Neuronal stem cell (in vitro differentiated cells): ENCODE data around the gene SNX32.

Experiments used
- DNase-seq: peaks from one replicate; pipeline ENCODE4 v3.0.0-alpha.2; 2013; ENCODE audit warnings: low spot score
- H2AFZ ChIP-seq: one replicate; pipeline ENCODE4 v1.6.1; 2013; ENCODE audit warnings: mild to moderate bottlenecking, low read length, inconsistent platforms
- H2AK5ac ChIP-seq: 2 replicates; pipeline ENCODE4 v1.6.1; 2013; ENCODE audit warnings: low read depth, mild to moderate bottlenecking, inconsistent platforms, low read length, moderate library complexity, mixed read lengths
- H2BK120ac ChIP-seq: 2 replicates; pipeline ENCODE4 v1.6.1; 2013; ENCODE audit warnings: low read depth, mild to moderate bottlenecking, inconsistent platforms, low read length, moderate library complexity, mixed read lengths
- H2BK12ac ChIP-seq: one replicate; pipeline ENCODE4 v1.6.1; 2013; ENCODE audit warnings: low read length, inconsistent platforms
- H2BK15ac ChIP-seq: 2 replicates; pipeline ENCODE4 v1.6.1; 2013; ENCODE audit warnings: mild to moderate bottlenecking, low read length, inconsistent platforms, mixed read lengths
- H2BK5ac ChIP-seq: one replicate; pipeline ENCODE4 v1.6.1; 2013; ENCODE audit warnings: inconsistent platforms, mild to moderate bottlenecking, low read length, moderate library complexity
- H3K14ac ChIP-seq: one replicate; pipeline ENCODE4 v1.6.1; 2013; ENCODE audit warnings: low read length, inconsistent platforms
- H3K18ac ChIP-seq: 2 replicates; pipeline ENCODE4 v1.6.1; 2013; ENCODE audit warnings: low read length, inconsistent platforms
- H3K23ac ChIP-seq: 2 replicates; pipeline ENCODE4 v1.6.1; 2013; ENCODE audit warnings: low read depth, mild to moderate bottlenecking, mixed read lengths, low read length, inconsistent platforms; ENCODE audit not compliant: poor library complexity
- H3K27ac ChIP-seq: replicated peaks from 3 replicates; pipeline ENCODE4 v1.5.1; 2013; ENCODE audit warnings: low read length, inconsistent platforms
- H3K27me3 ChIP-seq, 3 experiments: 2 replicates each; pipeline ENCODE4 v1.6.1; 2013; ENCODE audit warnings: low read length in 3 of 3, mild to moderate bottlenecking in 2 of 3, inconsistent platforms in 1 of 3, low read depth in 1 of 3, mixed read lengths in 1 of 3, moderate library complexity in 1 of 3; ENCODE audit not compliant: control insufficient read depth in 3 of 3, insufficient read depth in 3 of 3
- H3K36me3 ChIP-seq, 2 donors: replicated peaks in 1 of 2; 2 replicates each; pipeline ENCODE4 v1.6.1; 2013; ENCODE audit warnings: low read length in 2 of 2; ENCODE audit not compliant: control insufficient read depth in 2 of 2, insufficient read depth in 2 of 2
- H3K4ac ChIP-seq: 2 replicates; pipeline ENCODE4 v1.6.1; 2013; ENCODE audit warnings: inconsistent platforms, mild to moderate bottlenecking, low read length, moderate library complexity
- H3K4me1 ChIP-seq, 2 donors: 1 replicate in 1 of 2; 2 replicates in 1 of 2; pipeline ENCODE4 v1.6.1; 2013; ENCODE audit warnings: low read length in 2 of 2, low read depth in 1 of 2; ENCODE audit not compliant: control insufficient read depth in 2 of 2, insufficient read depth in 1 of 2
- H3K4me2 ChIP-seq: one replicate; pipeline ENCODE4 v1.6.1; 2013; ENCODE audit warnings: mild to moderate bottlenecking, low read length, inconsistent platforms; ENCODE audit not compliant: insufficient read depth, poor library complexity, severe bottlenecking
- H3K4me3 ChIP-seq, 2 donors: 2 replicates each; pipeline ENCODE4 v1.5.1; 2013; ENCODE audit warnings: low read length in 2 of 2, mild to moderate bottlenecking in 2 of 2, inconsistent platforms in 1 of 2, moderate library complexity in 1 of 2
- H3K79me1 ChIP-seq: one replicate; pipeline ENCODE4 v1.6.1; 2013; ENCODE audit warnings: low read depth, mild to moderate bottlenecking, inconsistent platforms, low read length, moderate library complexity
- H3K9ac ChIP-seq: one replicate; pipeline ENCODE4 v1.6.1; 2013; ENCODE audit warnings: mild to moderate bottlenecking, low read depth, low read length, inconsistent platforms; ENCODE audit not compliant: poor library complexity
- H3K9me3 ChIP-seq, 2 donors: replicated peaks in 1 of 2; 2 replicates each; pipeline versions ENCODE3 to v1.6.1; 2013; ENCODE audit warnings: low read length in 2 of 2, mild to moderate bottlenecking in 2 of 2, inconsistent platforms in 1 of 2, low read depth in 1 of 2, mixed read lengths in 1 of 2, moderate library complexity in 1 of 2; ENCODE audit not compliant: control insufficient read depth in 2 of 2, insufficient read depth in 1 of 2
- H4K8ac ChIP-seq: one replicate; pipeline ENCODE4 v1.6.1; 2013; ENCODE audit warnings: low read depth, mild to moderate bottlenecking, inconsistent platforms, low read length, moderate library complexity
- H4K91ac ChIP-seq: one replicate; pipeline ENCODE4 v1.6.1; 2013; ENCODE audit warnings: low read length, low read depth, mild to moderate bottlenecking, inconsistent platforms; ENCODE audit not compliant: poor library complexity
- whole genome bisulfite sequencing, 2 donors: extraction: QIAGEN DNeasy Blood & Tissue Kit; methylation state at CpG; one replicate each; pipeline ENCODE4 v1.1.7; 2013; ENCODE audit warnings: missing lambda C conversion rate in 2 of 2, mixed read lengths in 1 of 2; ENCODE audit not compliant: insufficient read length in 2 of 2, insufficient replicate concordance in 1 of 2; ENCODE audit errors: extremely low coverage in 2 of 2; 5-methylcytosine and 5-hydroxymethylcytosine counted together

The SNX32 gene

DNA sequence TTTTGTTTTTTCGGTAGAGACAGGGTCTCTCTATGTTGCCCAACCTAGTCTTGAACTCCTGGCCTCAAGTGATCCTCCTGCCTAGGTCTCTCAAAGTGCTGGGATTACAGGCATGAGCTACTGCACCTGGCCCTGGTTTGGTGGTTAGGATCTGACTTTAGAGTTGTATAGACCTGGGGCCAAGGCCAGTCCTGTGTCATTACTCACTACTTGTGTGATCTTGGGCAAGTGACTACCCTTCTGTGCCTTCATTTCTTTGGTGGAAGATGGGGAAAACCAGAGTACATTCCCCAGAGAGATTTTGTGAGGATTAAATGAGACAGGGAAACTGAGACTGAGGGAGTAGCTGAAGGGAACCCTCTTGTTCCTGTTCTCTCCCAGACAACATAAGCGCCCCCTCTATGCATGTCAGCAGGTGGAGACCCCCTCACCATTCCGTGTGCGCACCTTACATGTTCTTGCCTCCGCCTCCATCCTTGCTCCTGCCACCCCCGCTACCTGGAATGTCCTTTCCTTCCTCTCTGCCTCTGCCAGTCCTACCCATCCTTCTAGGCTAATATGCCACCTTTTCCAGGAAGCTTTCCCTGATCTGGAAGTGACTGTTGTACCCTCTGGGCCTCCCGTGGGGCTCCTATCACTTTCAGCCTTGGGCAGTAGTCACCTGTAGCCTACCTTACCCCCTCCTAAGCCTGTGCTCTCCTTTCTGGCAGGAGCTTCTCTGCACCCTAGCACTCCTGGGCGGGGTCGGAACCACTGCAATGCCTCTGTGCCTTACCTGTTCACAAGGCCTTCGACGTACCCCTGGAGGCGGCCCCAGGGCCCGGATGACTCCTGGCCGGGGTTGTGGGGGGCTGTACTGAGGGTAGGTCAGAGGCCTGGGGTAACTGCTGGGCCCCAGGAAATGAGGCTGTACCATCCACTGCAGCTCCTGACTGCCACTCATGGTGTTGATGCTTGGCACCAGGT is 62.6 kb downstream of the SNX32 start:
- Histone ChIP-seq H3K4me1 (peaks cover 14 to 15% of the 10 kb centered on the region in 2 donors), H3K14ac (no peak overlapping the region), H2BK15ac (no peak overlapping the region), H2AFZ (no peak overlapping the region), H2BK120ac (no peak overlapping the region), H3K79me1 (no peaks in the 10 kb centered on the region), H3K18ac (no peak overlapping the region), H3K9me3 (peaks cover 0 to 2% of the 10 kb centered on the region in 2 donors), H3K4me2 (no peak overlapping the region), H2BK5ac (no peak overlapping the region), H3K27ac (no peak overlapping the region), H3K4me3 (no peak overlapping the region), H4K91ac (no peak overlapping the region), H3K27me3 (peaks cover 18 to 36% (median 21%) of the 10 kb centered on the region in 3 experiments), H4K8ac (no peak overlapping the region), H3K9ac (no peak overlapping the region), H3K36me3 (no peaks in the 10 kb centered on the region), H2BK12ac (no peak overlapping the region), H2AK5ac (peak overlapping the region; percentile 51), H3K23ac (no peak overlapping the region), H3K4ac (no peak overlapping the region)
- DNase-seq: no peak
- WGBS, 2 donors: no CpG with 5 or more reads among the region's 14 CpGs

DNA sequence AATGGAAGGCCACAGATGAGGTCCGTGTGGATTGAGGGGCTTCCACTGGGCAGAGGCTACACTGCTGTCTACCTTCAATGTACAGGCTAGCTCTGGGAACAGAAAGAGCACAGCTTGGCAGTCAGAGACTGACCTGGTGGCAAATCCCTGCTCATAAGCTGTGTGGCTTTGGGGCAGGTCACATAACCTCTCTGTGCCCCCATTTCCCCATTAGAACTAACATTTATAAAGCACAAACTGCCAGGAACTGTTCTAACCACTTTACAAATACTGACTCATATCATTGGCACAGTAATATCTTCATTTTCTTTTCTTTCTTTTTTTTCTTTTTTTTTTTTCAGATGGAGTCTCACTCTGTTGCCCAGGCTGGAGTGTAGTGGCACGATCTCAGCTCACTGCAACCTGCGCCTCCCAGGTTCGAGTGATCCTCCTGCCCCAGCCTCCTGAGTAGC is 63.3 kb downstream of the SNX32 start:
- Histone ChIP-seq H3K79me1 (no peaks in the 10 kb centered on the region), H2BK120ac (no peak overlapping the region), H3K18ac (no peak overlapping the region), H2AK5ac (no peak overlapping the region), H3K27me3 (peaks cover 20 to 42% (median 21%) of the 10 kb centered on the region in 3 experiments), H2BK12ac (no peak overlapping the region), H2BK5ac (no peak overlapping the region), H3K4me3 (no peak overlapping the region), H2BK15ac (no peak overlapping the region), H2AFZ (no peak overlapping the region), H4K91ac (no peak overlapping the region), H3K36me3 (no peaks in the 10 kb centered on the region), H3K14ac (no peak overlapping the region), H3K4ac (no peak overlapping the region), H4K8ac (no peak overlapping the region), H3K23ac (no peak overlapping the region), H3K4me1 (peaks cover 9% of the 10 kb centered on the region in 2 donors), H3K4me2 (no peak overlapping the region), H3K9me3 (peaks cover 0 to 2% of the 10 kb centered on the region in 2 donors), H3K9ac (no peak overlapping the region), H3K27ac (no peak overlapping the region)
- DNase-seq: no peak
- no CpG with 5 or more reads among the region's 4 CpGs for WGBS, 2 donors

DNA sequence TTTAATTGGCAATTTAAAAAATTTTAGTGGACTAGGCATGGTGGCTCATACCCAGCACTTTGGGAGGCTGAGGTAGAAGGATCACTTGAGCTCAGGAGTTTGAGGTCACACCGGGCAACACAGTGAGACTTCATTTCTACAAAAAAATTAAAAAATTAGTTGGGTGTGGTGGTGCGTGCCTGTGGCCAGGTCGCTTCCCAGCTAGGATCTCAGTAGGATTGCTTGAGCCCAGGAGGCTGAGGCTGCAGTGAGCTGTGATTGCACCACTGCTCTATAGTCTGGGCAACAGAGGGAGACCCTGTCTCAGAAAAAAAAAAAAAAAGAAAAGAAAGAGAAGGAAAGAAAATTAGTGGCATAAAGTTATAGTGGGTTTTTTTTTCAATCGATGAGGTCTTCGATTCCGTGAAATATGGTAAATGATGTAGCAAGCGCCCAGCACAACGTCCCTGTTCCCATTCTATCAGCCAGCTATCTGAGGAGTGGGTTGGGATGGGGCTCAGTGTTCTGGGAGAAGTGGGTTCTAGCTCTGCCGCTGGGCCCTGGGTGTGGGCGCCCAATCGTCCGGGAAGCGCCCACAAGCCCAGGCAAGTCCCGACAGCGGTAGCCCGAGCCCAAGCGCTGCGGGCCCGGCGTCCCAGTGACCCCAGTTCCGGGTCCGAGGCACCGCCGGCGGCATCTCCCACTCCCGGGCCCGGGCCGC is 65.0 kb downstream of the SNX32 start:
- peak overlapping the region; percentile 96 for H3K23ac ChIP-seq
- no peaks in the 10 kb centered on the region for H3K79me1 ChIP-seq
- H3K27ac ChIP-seq: no peak overlapping the region
- H3K4me1 ChIP-seq: peaks cover 11 to 12% of the 10 kb centered on the region in 2 donors
- no peak overlapping the region for H2BK15ac ChIP-seq
- H3K27me3 ChIP-seq: peaks cover 20 to 53% (median 21%) of the 10 kb centered on the region in 3 experiments
- H3K18ac ChIP-seq: peak overlapping the region; percentile 78
- H2BK120ac ChIP-seq: no peak overlapping the region
- peak overlapping the region in 1 of 2 donors; percentile 53 for H3K4me3 ChIP-seq
- no peaks in the 10 kb centered on the region for H3K36me3 ChIP-seq
- H2BK5ac ChIP-seq: no peak overlapping the region
- H3K4ac ChIP-seq: no peak overlapping the region
- no peak overlapping the region for H4K8ac ChIP-seq
- peak overlapping the region; percentile 94 for H2AFZ ChIP-seq
- no CpG with 5 or more reads among the region's 28 CpGs for WGBS, 2 donors
- H4K91ac ChIP-seq: no peak overlapping the region
- no peak overlapping the region for H2BK12ac ChIP-seq
- H3K9me3 ChIP-seq: peaks cover 0 to 2% of the 10 kb centered on the region in 2 donors
- no peak overlapping the region for H3K14ac ChIP-seq
- H2AK5ac ChIP-seq: peak overlapping the region; percentile 88
- H3K4me2 ChIP-seq: no peak overlapping the region
- DNase-seq: no peak
- no peak overlapping the region for H3K9ac ChIP-seq
